Stimulated activated CD8-positive, alpha-beta memory T cell treated with anti-CD3 and anti-CD28 coated beads, Interleukin-15, amount 100 ng/mL, for 1 hour (primary cell): ENCODE measurements around the gene MPRIP.
"Not testable (repeated sequence)": the region's sequence is repeated elsewhere in the genome, so short reads cannot be mapped to it uniquely, and the experiment has no call there.

Experiments
- DNase-seq: peaks from one replicate; pipeline ENCODE4 v3.0.0-alpha.2; 2020; ENCODE audit warnings: low read depth

Gene MPRIP

DNA sequence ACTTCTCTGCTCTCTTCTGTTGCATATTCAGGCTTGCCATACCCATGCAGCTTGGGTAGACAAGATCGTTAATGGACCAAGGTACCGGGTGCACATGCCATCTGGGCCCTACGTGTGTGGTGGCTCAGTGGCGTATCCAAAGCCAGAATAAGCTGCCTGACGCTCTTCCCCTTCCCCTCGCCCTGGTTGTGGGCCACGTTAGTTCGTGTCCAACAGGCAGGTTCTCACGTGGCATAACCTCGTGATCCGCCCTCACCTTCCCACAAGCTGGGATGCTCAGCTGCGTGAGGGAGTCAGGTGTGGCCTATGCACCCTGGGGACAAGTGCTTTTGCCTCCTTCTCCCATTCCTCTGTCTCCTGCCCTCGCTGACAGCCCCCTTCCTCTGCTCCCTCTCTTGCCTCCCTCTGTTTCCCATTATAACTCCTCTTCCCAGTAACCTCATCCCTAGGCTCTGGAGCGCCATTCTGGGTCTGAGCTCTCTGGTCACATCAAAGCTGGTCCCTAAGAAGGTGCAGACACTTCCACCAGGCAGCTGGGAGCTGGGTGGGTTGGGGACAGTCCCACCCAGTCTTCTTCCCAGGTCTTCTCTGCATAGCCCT lies 86.3 kb downstream of the MPRIP start:
- DNase-seq, result no peak

GRCh38 chr17:17129466-17129865 lies 87.2 kb downstream of the MPRIP start:
- DNase-seq, result no peak

- no peak for DNase-seq
Observed at GRCh38 chr17:17130077-17130844, 88.0 kb downstream of the MPRIP start.

- no peak for DNase-seq
Observed at GRCh38 chr17:17131839-17132238, 89.6 kb downstream of the MPRIP start.

- no peak for DNase-seq
Observed at GRCh38 chr17:17132746-17133145, 90.5 kb downstream of the MPRIP start.

DNA sequence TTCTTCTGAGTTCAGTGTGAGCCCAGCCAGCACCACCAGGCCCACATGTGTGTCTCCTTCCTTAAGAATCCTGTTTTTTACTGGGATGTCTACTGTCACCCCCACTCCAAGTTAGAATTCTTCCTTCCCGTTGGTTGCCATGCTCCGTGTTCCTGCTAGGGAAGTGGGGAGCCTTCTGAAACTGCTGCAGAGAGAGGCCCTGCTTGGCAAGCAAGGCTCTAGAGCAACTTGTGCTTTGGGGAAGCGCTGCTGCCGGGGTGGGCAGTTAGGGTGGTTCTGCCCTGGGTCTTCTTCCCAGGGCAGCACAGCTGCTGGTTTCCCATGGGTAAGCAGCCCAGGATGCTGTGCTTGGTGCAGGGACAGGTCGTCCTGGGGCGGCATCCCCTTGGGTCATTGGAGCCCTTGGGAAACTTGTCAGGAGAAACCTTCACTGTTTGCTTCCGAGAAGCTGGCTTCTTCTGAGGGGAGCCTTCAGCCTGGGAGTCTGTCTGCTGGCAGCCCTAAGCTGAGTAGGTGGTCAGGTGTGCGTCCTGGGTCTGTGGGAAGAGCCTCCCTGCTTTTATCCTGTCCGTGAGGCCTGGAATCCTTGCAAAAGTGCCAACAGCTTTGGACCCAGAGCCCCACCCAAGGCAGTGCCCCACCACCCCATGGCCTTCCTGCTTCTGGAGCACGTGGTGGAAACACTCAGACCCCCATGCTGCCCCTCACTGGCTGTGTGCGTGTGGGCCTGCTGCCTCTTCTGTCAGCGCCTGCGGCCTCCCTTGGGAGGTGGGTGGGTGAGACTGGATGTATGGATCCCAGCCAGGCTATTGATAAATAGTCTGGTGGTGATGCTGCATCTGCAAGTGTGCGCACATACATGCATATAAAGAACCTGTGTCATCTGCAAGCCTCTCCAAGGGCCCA lies 92.0 kb downstream of the MPRIP start:
- DNase-seq, result no peak

- DNase-seq, result no peak
Observed at GRCh38 chr17:17134957-17135333, 92.7 kb downstream of the MPRIP start.

- DNase-seq, result not testable (repeated sequence)
Observed at GRCh38 chr17:17136221-17136620, 94.0 kb downstream of the MPRIP start.

DNA sequence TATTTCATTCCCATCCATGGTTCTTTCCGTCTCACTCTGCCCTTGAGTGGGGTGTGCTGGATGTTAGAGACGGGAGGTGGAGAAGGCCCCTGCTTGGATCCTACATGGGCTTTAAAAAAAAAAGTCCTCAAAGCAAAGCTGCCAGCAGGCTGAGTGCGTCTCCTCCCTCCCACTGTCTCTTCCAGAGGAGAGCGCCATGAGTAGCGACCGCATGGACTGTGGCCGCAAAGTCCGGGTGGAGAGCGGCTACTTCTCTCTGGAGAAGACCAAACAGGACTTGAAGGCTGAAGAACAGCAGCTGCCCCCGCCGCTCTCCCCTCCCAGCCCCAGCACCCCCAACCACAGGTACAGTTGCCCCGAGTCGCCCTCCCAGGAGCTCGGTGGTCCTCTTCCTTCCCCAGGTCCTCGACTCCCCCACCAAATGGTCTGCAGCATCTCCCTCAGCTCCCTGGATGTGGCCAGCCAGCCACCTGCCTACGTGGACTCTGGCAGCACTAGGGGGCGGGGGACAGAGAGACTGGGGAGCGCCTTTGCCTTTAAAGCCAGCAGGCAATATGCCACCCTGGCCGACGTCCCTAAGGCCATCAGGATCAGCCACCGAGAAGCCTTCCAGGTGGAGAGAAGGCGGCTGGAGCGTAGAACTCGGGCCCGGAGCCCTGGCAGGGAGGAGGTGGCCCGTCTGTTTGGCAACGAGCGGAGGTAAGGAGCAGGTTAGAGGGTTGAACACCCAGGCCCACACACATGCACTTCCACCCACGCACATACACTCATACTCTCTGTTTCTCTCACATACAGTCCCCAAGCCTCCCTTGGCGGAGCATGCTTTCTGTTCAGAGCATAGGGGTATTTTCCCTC lies 95.7 kb downstream of the MPRIP start:
- no peak for DNase-seq

- no peak for DNase-seq
Observed at GRCh38 chr17:17139972-17140589, 97.8 kb downstream of the MPRIP start.

- DNase-seq, result no peak
Observed at GRCh38 chr17:17140590-17140980, 98.3 kb downstream of the MPRIP start.

- no peak for DNase-seq
Observed at GRCh38 chr17:17141279-17141678, 99.0 kb downstream of the MPRIP start.

DNA sequence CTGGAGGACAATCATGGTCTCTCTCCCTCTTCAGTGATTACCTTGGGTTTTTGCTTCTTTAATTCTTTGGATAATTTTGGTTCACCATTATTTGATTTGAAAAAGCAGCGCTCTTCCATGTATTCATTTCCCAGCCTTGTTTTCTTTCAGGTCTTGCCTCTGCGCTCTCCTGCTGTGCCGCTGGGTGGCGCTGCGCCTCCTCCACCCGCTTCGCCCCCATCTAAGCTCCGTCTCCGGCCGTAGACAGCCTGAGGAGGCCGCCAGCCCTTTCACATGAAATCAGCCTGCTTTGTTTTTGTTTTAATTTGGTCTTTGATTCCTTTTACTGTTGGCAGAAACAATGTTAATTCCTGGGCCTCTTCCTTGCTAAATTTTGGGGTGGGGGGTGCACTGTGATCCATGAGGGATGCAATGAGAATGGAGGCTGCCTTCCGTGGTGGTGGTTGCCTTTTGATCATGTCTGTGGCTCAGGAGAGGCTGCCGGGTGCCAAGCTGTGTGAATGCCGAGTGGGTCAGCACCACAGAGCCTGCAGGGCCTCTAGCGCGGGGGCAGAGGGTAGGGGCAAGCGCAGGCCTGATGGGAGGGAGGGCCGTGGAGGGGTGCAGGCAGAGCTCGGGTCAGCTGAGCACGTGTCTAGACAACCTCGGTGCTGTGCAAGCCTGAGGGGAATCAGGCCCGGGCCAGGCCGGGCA lies 99.7 kb downstream of the MPRIP start:
- DNase-seq, result no peak

DNA sequence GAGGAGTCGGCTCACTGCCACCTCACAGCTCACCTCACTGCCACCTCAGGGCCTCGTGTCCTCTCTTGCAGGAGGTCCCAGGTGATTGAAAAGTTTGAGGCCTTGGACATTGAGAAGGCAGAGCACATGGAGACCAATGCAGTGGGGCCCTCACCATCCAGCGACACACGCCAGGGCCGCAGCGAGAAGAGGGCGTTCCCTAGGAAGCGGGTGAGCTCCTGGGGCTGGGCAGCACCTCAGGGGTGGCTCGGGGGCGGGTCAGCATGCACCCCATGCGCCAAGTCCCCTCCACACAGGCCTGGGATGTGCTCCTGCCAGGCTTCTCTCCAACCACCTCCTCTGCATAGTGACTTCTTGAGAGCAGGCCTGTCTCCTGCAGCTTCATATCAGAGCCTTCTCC lies 100.3 kb downstream of the MPRIP start:
- no peak for DNase-seq

DNA sequence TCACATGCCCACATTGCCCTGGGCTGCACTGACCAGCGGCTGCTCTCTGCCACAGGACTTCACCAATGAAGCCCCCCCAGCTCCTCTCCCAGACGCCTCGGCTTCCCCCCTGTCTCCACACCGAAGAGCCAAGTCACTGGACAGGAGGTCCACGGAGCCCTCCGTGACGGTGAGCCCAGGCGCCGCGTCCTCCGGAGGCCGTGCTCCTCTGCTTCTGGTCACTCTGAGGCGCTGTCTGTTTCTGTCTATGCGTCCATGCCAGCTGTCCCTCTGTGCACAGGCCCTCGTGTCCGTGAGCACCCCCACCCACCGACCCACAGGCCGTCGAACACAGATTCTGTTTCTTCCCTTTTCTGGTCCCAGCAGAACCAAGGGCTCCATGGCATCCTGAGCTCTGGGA lies 101.2 kb downstream of the MPRIP start:
- no peak for DNase-seq

- no peak for DNase-seq
Observed at GRCh38 chr17:17144061-17144460, 101.8 kb downstream of the MPRIP start.

DNA sequence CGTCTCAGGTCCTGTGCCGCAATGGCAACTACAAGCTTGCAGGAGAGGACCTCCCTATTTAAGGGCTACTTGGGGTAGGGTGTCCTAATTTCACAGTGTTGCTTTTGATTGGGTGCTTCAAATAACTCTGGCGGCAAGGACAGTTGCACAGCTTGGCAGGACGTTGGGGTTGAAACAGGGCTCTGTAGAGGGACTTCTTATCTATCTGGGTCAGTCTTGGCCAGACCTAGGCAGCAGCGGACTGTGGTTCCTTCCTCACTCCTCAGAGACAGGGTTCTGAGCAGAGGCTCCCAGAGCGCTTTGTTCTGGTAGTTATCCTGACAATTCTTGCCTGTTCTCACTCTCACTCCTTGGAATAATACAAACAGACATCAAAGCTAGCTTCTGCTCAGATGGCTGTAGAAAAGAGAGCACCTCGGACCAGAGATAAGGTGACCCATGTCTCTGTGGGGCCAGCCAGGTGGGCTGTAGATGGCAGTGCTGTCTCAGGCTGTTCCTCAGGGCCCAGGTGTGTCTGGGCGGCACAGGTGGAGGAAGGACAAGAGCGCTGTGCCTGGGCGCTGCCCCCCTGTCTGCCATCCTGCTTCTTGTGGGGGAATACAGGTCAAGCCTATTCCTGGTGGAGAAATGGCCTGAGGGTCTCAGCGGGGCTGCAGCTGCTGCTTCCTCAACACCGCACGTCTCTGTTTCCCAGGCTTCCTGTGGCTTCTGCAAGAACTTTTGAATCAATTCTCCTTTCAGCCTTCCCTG lies 102.8 kb downstream of the MPRIP start:
- no peak for DNase-seq

DNA sequence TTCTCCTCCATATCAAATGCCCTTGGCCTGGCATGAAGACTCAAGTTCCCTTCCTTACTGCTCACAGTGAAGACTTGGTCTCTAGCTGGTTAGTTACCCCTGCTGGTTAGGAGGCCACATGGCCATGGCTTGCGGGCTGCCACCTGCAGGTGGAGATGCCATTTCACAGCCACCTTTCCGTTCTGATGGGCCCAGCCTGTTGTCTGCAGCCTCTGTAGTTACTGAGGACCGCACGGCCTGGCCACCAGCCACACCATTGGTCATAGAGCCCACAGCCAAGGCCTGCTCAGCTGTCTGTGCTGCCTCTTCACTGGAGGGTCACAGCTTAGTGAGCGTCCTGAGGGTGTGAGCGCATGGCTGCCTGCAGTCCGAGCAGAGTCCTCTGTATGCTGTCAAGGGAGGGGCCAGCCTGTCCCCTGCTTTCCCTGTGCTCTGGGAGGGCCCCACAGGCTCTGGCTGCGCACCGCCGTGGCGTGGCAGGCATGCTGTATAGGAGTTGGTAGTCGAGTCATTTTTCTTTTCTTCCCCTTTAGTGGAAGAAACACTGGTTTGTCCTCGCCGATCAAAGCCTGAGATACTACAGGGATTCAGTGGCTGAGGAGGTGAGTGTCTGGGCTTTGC lies 104.6 kb downstream of the MPRIP start:
- no peak for DNase-seq

DNA sequence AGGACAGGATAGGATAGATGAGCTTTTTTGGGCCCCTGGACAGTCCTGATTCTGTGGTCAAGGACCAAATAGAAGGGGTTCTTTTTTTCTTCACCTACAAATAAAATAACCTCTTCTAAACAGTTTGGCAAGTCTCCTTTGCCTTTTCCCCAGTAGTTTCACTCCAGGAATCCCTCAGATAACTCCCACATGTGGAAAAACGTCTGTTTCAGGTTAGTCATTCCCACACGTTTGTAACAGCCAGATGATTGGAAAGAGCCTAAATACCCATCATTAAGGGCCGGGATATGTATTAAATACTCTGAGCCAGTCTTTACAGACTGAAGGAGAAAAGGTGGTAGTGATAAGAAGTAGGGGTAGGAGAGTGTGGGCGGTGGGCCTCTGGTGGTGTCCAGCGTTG lies 105.6 kb downstream of the MPRIP start:
- DNase-seq, result no peak
